H1 (cell line): ENCODE data around the gene CEACAM6. TPM values are rescaled to one million over a fixed set of nuclear protein-coding genes. Genes with fewer than 3 reads are reported as not detected.

ENCODE experiments used
- CTCF ChIA-PET: fragments of 300-600 bp; sonication (Branson Sonifier 250); formaldehyde crosslinking; loops from one replicate; lab custom pipeline; 2021; ENCODE audit not compliant: partially characterized antibody; lab: Charles Lee
- POLR2A ChIA-PET: fragments of 300-600 bp; sonication (Branson Sonifier 250); formaldehyde crosslinking; loops from one replicate; lab custom pipeline; 2021; ENCODE audit warnings: inconsistent platforms; ENCODE audit not compliant: partially characterized antibody; lab: Charles Lee
- DNase-seq, 2 experiments: peaks; one replicate each; pipeline versions ENCODE4 v3.0.0 to v3.0.0-alpha.2; 2010 to 2022; ENCODE audit warnings: low spot score in 2 of 2, low read depth in 1 of 2, mixed read lengths in 1 of 2
- FAIRE-seq: peaks from 2 replicates; lab custom pipeline; 2011; peaks lifted over from hg19 to GRCh38; lab: Jason Lieb, UNC
- H2AFZ ChIP-seq: 2 replicates; pipeline ENCODE4 v1.8.1; 2012; ENCODE audit warnings: low read length, inconsistent platforms
- H2AK5ac ChIP-seq: 2 replicates; pipeline ENCODE4 v1.6.1; 2013; ENCODE audit warnings: low read depth, low read length
- H2BK120ac ChIP-seq: replicated peaks from 2 replicates; pipeline ENCODE3; 2013; ENCODE audit warnings: low read depth, low read length, inconsistent platforms
- H2BK12ac ChIP-seq: 2 replicates; pipeline ENCODE4 v1.6.1; 2013; ENCODE audit warnings: low read depth, low read length
- H2BK15ac ChIP-seq: 2 replicates; pipeline ENCODE4 v1.6.1; 2013; ENCODE audit warnings: low read length
- H2BK20ac ChIP-seq: 2 replicates; pipeline ENCODE4 v1.6.1; 2013; ENCODE audit warnings: low read length
- H2BK5ac ChIP-seq: 2 replicates; pipeline ENCODE4 v1.6.1; 2013; ENCODE audit warnings: low read depth, low read length
- H3K14ac ChIP-seq: 2 replicates; pipeline ENCODE4 v1.6.1; 2013; ENCODE audit warnings: inconsistent platforms; ENCODE audit not compliant: insufficient read length
- H3K18ac ChIP-seq: 2 replicates; pipeline ENCODE4 v1.6.1; 2013; ENCODE audit warnings: low read length; ENCODE audit errors: extremely low read depth
- H3K23ac ChIP-seq: 2 replicates; pipeline ENCODE4 v1.6.1; 2013; ENCODE audit warnings: inconsistent platforms; ENCODE audit not compliant: insufficient read length
- H3K23me2 ChIP-seq: 2 replicates; pipeline ENCODE4 v1.6.1; 2013; ENCODE audit warnings: low read depth, low read length
- H3K27ac ChIP-seq: 2 replicates; pipeline ENCODE4 v1.6.1; 2011; ENCODE audit warnings: low read depth, low read length, inconsistent platforms
- H3K27me3 ChIP-seq, 4 experiments: replicated peaks in 1 of 4; 1 replicate in 1 of 4; 2 replicates in 3 of 4; pipeline versions ENCODE4 v1.6.1 to v1.8.1; 2011 to 2013; ENCODE audit warnings: low read length in 3 of 4, mild to moderate bottlenecking in 3 of 4, inconsistent platforms in 2 of 4, mixed read lengths in 2 of 4, moderate library complexity in 1 of 4; ENCODE audit not compliant: control insufficient read depth in 3 of 4, insufficient read depth in 3 of 4; ENCODE audit errors: extremely low read depth in 1 of 4
- H3K36me3 ChIP-seq, 4 experiments: 2 replicates each; pipeline versions ENCODE4 v1.6.1 to v1.8.1; 2011 to 2013; ENCODE audit warnings: mild to moderate bottlenecking in 4 of 4, low read length in 3 of 4, moderate library complexity in 2 of 4, control low read depth in 1 of 4, inconsistent platforms in 1 of 4; ENCODE audit not compliant: insufficient read depth in 4 of 4, control insufficient read depth in 2 of 4
- H3K4ac ChIP-seq: replicated peaks from 2 replicates; pipeline ENCODE3; 2013; ENCODE audit warnings: low read length, low read depth, mixed read lengths, inconsistent platforms; ENCODE audit not compliant: insufficient read length
- H3K4me1 ChIP-seq, 4 experiments: replicated peaks in 1 of 4; 1 replicate in 1 of 4; 2 replicates in 3 of 4; pipeline versions ENCODE4 v1.6.1 to v1.8.1; 2011 to 2013; ENCODE audit warnings: low read length in 3 of 4, inconsistent platforms in 2 of 4, mixed read lengths in 1 of 4; ENCODE audit not compliant: insufficient read depth in 4 of 4, control insufficient read depth in 3 of 4
- H3K4me2 ChIP-seq, 2 experiments: 2 replicates each; pipeline versions ENCODE4 v1.6.1 to v1.8.1; 2011 to 2013; ENCODE audit warnings: low read depth in 2 of 2, low read length in 2 of 2, control low read depth in 1 of 2, inconsistent platforms in 1 of 2, mild to moderate bottlenecking in 1 of 2; ENCODE audit not compliant: insufficient read depth in 1 of 2
- H3K4me3 ChIP-seq, 4 experiments: fragments of 200-600, 300-600 bp in 1 of 4; sonication (generic), shearing (Covaris generic), sonication (Bioruptor Twin) in 1 of 4; 2 replicates each; pipeline versions ENCODE4 v1.5.1 to v1.8.1; 2011 to 2016; ENCODE audit warnings: low read length in 4 of 4, low read depth in 3 of 4, control low read depth in 2 of 4, inconsistent platforms in 2 of 4, mild to moderate bottlenecking in 2 of 4, mixed read lengths in 1 of 4, moderate library complexity in 1 of 4; ENCODE audit not compliant: insufficient read depth in 2 of 4; ENCODE audit errors: extremely low read depth in 1 of 4
- H3K56ac ChIP-seq: replicated peaks from 2 replicates; pipeline ENCODE3; 2013; ENCODE audit warnings: low read depth, mild to moderate bottlenecking, mixed read lengths, low read length, inconsistent platforms; ENCODE audit not compliant: insufficient read length
- H3K79me1 ChIP-seq: 2 replicates; pipeline ENCODE4 v1.6.1; 2013; ENCODE audit warnings: low read depth, low read length, control low read depth
- H3K79me2 ChIP-seq, 2 experiments: 2 replicates each; pipeline versions ENCODE4 v1.6.1 to v1.8.1; 2012 to 2013; ENCODE audit warnings: low read length in 2 of 2, mild to moderate bottlenecking in 2 of 2, inconsistent platforms in 1 of 2; ENCODE audit not compliant: insufficient read depth in 2 of 2, control insufficient read depth in 1 of 2
- H3K9ac ChIP-seq, 4 experiments: replicated peaks in 1 of 4; 1 replicate in 1 of 4; 2 replicates in 3 of 4; pipeline versions ENCODE4 v1.6.1 to v1.8.1; 2011 to 2013; ENCODE audit warnings: low read depth in 3 of 4, low read length in 3 of 4, control low read depth in 2 of 4, mild to moderate bottlenecking in 2 of 4, moderate library complexity in 2 of 4, inconsistent platforms in 1 of 4; ENCODE audit errors: extremely low read depth in 1 of 4
- H3K9me3 ChIP-seq, 2 experiments: 2 replicates each; pipeline versions ENCODE4 v1.6.1 to v1.8.1; 2012 to 2013; ENCODE audit warnings: mild to moderate bottlenecking in 2 of 2, moderate library complexity in 2 of 2, control low read depth in 1 of 2, inconsistent platforms in 1 of 2, low read depth in 1 of 2, low read length in 1 of 2, mixed read lengths in 1 of 2; ENCODE audit not compliant: insufficient read depth in 2 of 2
- H4K20me1 ChIP-seq, 2 experiments: replicated peaks in 1 of 2; 2 replicates each; pipeline versions ENCODE3 to v1.8.1; 2011 to 2013; ENCODE audit warnings: inconsistent platforms in 2 of 2, low read length in 2 of 2, mild to moderate bottlenecking in 1 of 2; ENCODE audit not compliant: insufficient read depth in 2 of 2, control insufficient read depth in 1 of 2
- H4K5ac ChIP-seq: 2 replicates; pipeline ENCODE4 v1.6.1; 2013; ENCODE audit warnings: low read length, low read depth, mixed read lengths, inconsistent platforms; ENCODE audit not compliant: insufficient read length
- H4K8ac ChIP-seq: 2 replicates; pipeline ENCODE4 v1.8.0; 2013; ENCODE audit warnings: mild to moderate bottlenecking, moderate library complexity, low read length, inconsistent platforms; ENCODE audit not compliant: insufficient read depth; ENCODE audit errors: extremely low read depth
- H4K91ac ChIP-seq: replicated peaks from 2 replicates; pipeline ENCODE3; 2013; ENCODE audit warnings: low read length, mixed read lengths, inconsistent platforms; ENCODE audit not compliant: insufficient read length
- GTF2F1 ChIP-seq: IDR thresholded peaks from 2 replicates; pipeline ENCODE4 v1.6.1; 2012; ENCODE audit warnings: low read depth, low read length, improper control_type of control experiment, borderline replicate concordance
- HDAC2 ChIP-seq, 2 experiments: fragments of 300-600 bp in 1 of 2; sonication (generic) in 1 of 2; IDR thresholded peaks; 2 replicates each; pipeline ENCODE4 v1.6.1; 2011 to 2012; ENCODE audit warnings: low read depth in 2 of 2, low read length in 2 of 2, mild to moderate bottlenecking in 2 of 2, moderate library complexity in 2 of 2, borderline replicate concordance in 1 of 2, inconsistent platforms in 1 of 2
- TAF7 ChIP-seq: optimal IDR thresholded peaks from 2 replicates; pipeline ENCODE3; 2011; ENCODE audit warnings: low read depth, mild to moderate bottlenecking, inconsistent platforms, low read length, moderate library complexity, borderline replicate concordance
- WGBS, 2 experiments: shearing (Covaris generic) in 1 of 2; methylation state at CpG; one replicate each; pipeline versions ENCODE4 v1.1.6 to v1.1.7; 2013 to 2015; ENCODE audit warnings: low lambda C conversion rate in 2 of 2, mixed read lengths in 2 of 2, inconsistent platforms in 1 of 2, low coverage in 1 of 2, missing lambda C conversion rate in 1 of 2; ENCODE audit not compliant: insufficient replicate concordance in 2 of 2, insufficient coverage in 1 of 2, insufficient read length in 1 of 2; ENCODE audit errors: extremely low coverage in 1 of 2, missing lambda C conversion rate in 1 of 2; 5-methylcytosine and 5-hydroxymethylcytosine counted together
- polyA plus RNA-seq, 7 experiments: library from polyadenylated mRNA; depleted of rRNA in 3 of 7; stranded (reverse) in 5 of 7; unstranded in 2 of 7; fragments of >200 nt in 5 of 7; fragments of 200-250 nt in 2 of 7; gene quantifications; 1 replicate in 5 of 7; 2 replicates in 1 of 7; 4 replicates in 1 of 7; pipeline versions ENCODE4 v1.2.1 to v1.2.3, GENCODE V29; 2011 to 2013; ENCODE audit warnings: missing spikeins in 2 of 7, mixed read lengths in 2 of 7
- total RNA-seq: library from RNA; stranded (reverse); fragmentation: NEBNext Ultra II Directional; extraction: Animal tissue kit (Norgen Biotek cat#: 25700); gene quantifications from 2 replicates; pipeline ENCODE4 v1.2.1, GENCODE V29; 2021

The CEACAM6 gene
- total and polyA plus RNA-seq, 2 of the 8 experiments (the other 6 are each of a cell fraction or from before 2014, with no cell fraction given), result not detected

GRCh38 chr19:41744850-41745249 is 10.5 kb upstream of the CEACAM6 start:
- no peak overlapping the region for H3K14ac ChIP-seq
- no peak overlapping the region for H2BK12ac ChIP-seq
- no peaks in the 10 kb centered on the region for H3K23me2 ChIP-seq
- no peak overlapping the region for H2BK120ac ChIP-seq
- H3K36me3 ChIP-seq, result no peaks in the 10 kb centered on the region
- H4K91ac ChIP-seq, result no peak overlapping the region
- peaks cover 49 to 85% of the 10 kb centered on the region in 2 experiments for H3K9me3 ChIP-seq
- no peaks in the 10 kb centered on the region for H3K79me2 ChIP-seq
- H2AFZ ChIP-seq, result no peak overlapping the region
- no peak overlapping the region for H4K5ac ChIP-seq
- no peaks in the 10 kb centered on the region for H4K20me1 ChIP-seq
- H3K4me3 ChIP-seq, result no peak overlapping the region
- H3K4me1 ChIP-seq, result no peaks in the 10 kb centered on the region
- no peak overlapping the region for H3K4ac ChIP-seq
- H2BK5ac ChIP-seq, result no peak overlapping the region
- no peak overlapping the region for H3K27ac ChIP-seq
- H3K18ac ChIP-seq, result no peak overlapping the region
- H3K56ac ChIP-seq, result no peak overlapping the region
- no peak overlapping the region for H3K9ac ChIP-seq
- WGBS, 2 experiments, result 48% methylated on average over 4 of the region's 4 CpGs; no CpG with 5 or more reads in 1 of the 2 experiments
- no peak for FAIRE-seq
- H3K27me3 ChIP-seq, result no peaks in the 10 kb centered on the region
- no peaks in the 10 kb centered on the region for H3K79me1 ChIP-seq
- POLR2A ChIA-PET, result no interaction called here
- no peak overlapping the region for H3K23ac ChIP-seq
- TF ChIP-seq HDAC2 (IDR thresholded peaks at IDR 0.05; ENCODE audit: borderline replicate concordance in 1 of 2, low read depth in 2 of 2, low read length in 2 of 2), result no peak
- TF ChIP-seq GTF2F1, result no peak
- no peak for TF ChIP-seq TAF7
- no peak overlapping the region for H2BK20ac ChIP-seq
- no peak for DNase-seq
- H2BK15ac ChIP-seq, result no peak overlapping the region
- H2AK5ac ChIP-seq, result no peak overlapping the region
- no peak overlapping the region for H3K4me2 ChIP-seq
- no peak overlapping the region for H4K8ac ChIP-seq
- CTCF ChIA-PET, result no interaction called here
